ENCODE results near the gene MYO1F.

- TF ChIP-seq CTCF (IDR thresholded peaks at IDR 0.05) (no peak), POLR2A (IDR thresholded peaks at IDR 0.05) (no peak)
Measured at GRCh38 chr19:8557642-8558238, 19.5 kb downstream of the MYO1F start.
